ENCODE measurements around the gene HOXD9. TPM values are rescaled to one million over a fixed set of nuclear protein-coding genes. Genes with fewer than 3 reads are reported as not detected.

The HOXD9 gene
- total RNA-seq, 1 donor from 2014 or later, result not detected

- no peak for DNase-seq (ENCODE audit: low read depth, low spot score)
These were observed 42.3 kb downstream of the HOXD9 start for GRCh38 chr2:176164611-176165369.

DNA sequence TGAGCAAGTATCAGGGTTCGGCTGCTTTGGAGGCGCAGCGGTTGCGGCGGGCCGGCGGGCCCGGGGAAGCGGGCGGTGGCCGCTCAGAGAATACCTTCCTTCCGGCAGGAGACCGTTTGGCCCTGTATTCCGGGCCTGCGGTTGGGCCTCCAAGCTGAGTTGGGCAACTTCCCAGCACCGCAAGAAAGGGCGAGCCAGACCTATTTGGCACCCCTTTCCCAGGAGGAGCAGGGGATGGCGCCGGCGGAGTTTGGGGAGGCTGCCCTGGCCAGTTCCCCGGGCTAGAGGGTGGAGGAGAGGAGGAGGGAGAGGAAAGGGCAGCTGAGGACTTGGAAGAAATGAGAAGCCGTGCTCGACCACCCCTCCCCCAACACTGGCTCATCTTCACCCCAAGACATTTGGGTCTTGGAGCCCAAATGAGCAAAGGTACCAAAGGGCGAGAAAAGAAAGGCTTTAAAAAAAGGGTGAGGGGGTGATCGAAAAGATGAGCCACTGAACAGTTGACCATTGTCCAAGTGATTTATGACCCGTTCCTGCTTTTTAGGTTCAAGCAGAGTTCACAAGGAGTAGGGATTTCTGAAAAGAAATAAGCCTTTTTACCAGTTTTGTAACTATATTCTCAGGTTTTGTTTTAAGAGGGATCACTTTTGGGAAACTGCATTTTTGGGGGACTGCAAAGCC lies 43.0 kb downstream of the HOXD9 start:
- no peak for DNase-seq (ENCODE audit: low read depth, low spot score)

- no peak for DNase-seq (ENCODE audit: low read depth, low spot score)
These were observed 43.8 kb downstream of the HOXD9 start for GRCh38 chr2:176166272-176166671.

DNA sequence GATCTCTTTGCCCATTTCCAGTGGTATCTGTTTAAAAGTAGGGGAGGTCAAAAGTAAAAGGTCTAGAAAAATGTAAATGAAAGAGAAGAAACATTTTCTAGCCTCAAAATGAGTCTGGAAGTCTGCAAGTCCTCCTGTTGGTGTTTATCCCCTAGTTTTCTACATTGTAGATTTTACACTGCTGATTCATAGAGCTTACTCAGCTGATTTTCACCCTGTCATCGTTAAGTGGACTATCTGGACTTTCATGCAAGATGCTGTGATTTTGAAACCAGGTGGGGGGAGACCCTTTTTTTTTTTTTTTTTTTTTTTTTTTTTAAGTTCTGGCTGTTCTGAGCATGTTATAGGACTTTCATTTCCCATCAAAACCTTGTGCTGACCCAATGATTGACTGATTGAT lies 44.9 kb downstream of the HOXD9 start:
- no peak for DNase-seq (ENCODE audit: low read depth, low spot score)

- no peak for DNase-seq (ENCODE audit: low read depth, low spot score)
These were observed 46.7 kb downstream of the HOXD9 start for GRCh38 chr2:176169181-176169580.

GRCh38 chr2:176169711-176170110 lies 47.2 kb downstream of the HOXD9 start:
- no peak for DNase-seq (ENCODE audit: low read depth, low spot score)

- no peak for DNase-seq (ENCODE audit: low read depth, low spot score)
These were observed 48.2 kb downstream of the HOXD9 start for GRCh38 chr2:176170602-176171305.

- DNase-seq (ENCODE audit: low read depth, low spot score), result no peak
These were observed 49.0 kb downstream of the HOXD9 start for GRCh38 chr2:176171351-176172006.

- DNase-seq (ENCODE audit: low read depth, low spot score), result no peak
These were observed 49.7 kb downstream of the HOXD9 start for GRCh38 chr2:176172007-176172894.

DNA sequence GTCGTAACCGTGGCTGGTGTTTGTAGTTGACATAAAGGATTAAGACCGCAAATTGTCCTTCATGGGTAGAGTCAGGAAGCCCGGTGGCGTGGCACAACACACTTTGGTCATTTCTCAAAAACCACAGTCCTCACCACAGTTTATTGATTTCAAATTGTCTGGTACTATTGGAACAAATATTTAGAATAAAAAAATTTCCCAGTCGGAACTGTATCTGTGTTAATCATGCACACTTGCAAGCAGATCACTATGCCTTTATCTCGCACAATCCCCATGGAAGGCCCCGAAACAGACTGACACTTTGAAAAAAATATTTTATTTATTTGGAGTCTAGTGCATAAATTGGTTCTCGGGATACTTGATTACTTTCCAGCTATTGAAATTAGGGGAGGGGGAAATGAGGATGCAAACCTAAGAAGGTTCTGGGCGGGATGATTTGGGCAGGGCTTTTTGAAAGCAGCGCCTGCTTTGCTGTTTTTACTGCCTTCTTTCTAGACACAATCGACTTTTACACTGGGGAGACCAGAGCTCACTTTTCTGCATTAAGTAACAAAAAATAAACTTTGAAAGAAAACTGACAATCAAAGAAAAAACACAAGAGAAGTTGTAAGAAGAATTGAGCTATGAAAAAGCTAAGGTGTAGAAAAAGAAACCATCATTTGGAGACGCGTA lies 50.5 kb downstream of the HOXD9 start:
- DNase-seq (ENCODE audit: low read depth, low spot score), result no peak

DNA sequence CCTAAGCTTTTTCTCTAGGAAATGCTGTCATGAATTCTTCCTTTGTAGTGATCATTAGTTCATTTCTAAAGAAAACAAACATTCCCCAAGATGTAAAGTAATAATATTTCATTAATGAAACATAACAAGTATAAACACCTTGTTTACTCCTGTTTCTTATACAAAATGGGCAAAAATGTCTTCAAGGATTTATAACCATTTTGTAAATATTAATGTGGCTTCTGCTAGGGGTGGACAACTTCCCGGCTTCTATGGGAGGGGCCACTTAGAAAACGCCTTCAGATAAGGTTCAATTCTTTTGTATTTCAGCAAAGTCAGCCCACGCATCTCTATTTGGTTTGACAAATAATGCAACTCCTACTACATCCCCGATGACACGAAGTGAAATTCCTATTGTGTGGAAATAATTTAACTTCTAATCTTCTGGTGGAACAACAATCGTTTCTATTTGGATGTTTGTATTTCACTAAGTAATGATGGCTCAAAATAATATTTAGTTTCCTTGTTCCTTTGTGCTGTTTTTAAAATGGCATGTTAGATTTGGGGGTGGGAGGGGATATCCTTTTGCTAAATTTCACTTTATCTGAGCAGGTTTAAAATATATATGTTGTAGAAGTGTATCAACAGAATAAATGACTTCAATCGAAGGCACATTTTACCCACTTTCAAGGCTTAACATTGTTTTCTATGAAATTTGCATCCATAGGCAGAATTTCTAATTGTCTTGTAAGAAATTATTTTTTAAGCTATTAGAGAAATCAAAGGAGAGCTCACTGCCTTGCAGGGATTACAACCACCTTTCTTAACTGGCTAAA lies 51.3 kb downstream of the HOXD9 start:
- no peak for DNase-seq (ENCODE audit: low read depth, low spot score)

GRCh38 chr2:176174382-176174823 lies 51.9 kb downstream of the HOXD9 start:
- DNase-seq (ENCODE audit: low read depth, low spot score), result no peak

Other genes with a start within 250 kb of the HOXD9 start
- gene LNPK, start 120.5 kb upstream of the HOXD9 start, total RNA-seq, result 5.7 and 12.4 TPM in 2 replicates
- not detected in 2 replicates for gene EVX2, start 38.8 kb upstream of the HOXD9 start, total RNA-seq
- not detected in 2 replicates for gene HOXD13, start 30.0 kb upstream of the HOXD9 start, total RNA-seq
- not detected in 2 replicates for gene HOXD12, start 22.9 kb upstream of the HOXD9 start, total RNA-seq
- gene HOXD11, start 15.4 kb upstream of the HOXD9 start, total RNA-seq, result not detected in 2 replicates
- not detected in 2 replicates for gene HOXD10, start 5.9 kb upstream of the HOXD9 start, total RNA-seq
- gene HOXD8, start 7.0 kb downstream of the HOXD9 start, total RNA-seq, result not detected in 2 replicates
- gene HOXD4, start 28.8 kb downstream of the HOXD9 start, total RNA-seq, result not detected in 2 replicates
- gene HOXD3, start 34.6 kb downstream of the HOXD9 start, total RNA-seq, result not detected in 2 replicates
- gene HOXD1, start 65.9 kb downstream of the HOXD9 start, total RNA-seq, result 0.07 TPM in 1 of 2 replicates, not detected in the other
- gene MTX2, start 146.7 kb downstream of the HOXD9 start, total RNA-seq, result 25.6 and 34.5 TPM in 2 replicates

All from pulmonary artery endothelial cell (primary cell).